ENCODE measurements around the gene RHOD.

The RHOD gene

GRCh38 chr11:67016550-67016949 is 40.1 kb upstream of the RHOD start:
- DNase-seq (ENCODE audit: low spot score), result no peak

GRCh38 chr11:67020949-67021348 is 35.7 kb upstream of the RHOD start:
- no peak for DNase-seq (ENCODE audit: low spot score)
- Histone ChIP-seq H3K27ac (no peak overlapping the region), H3K4me3 (no peak overlapping the region)
- TF ChIP-seq CTCF (IDR thresholded peaks at IDR 0.05), result no peak

More at GRCh38 chr11:67016550-67016949, 40.1 kb upstream of the RHOD start:
- Histone ChIP-seq H3K27ac (no peak overlapping the region), H3K4me3 (no peak overlapping the region)
- no peak for TF ChIP-seq CTCF (IDR thresholded peaks at IDR 0.05)

DNA sequence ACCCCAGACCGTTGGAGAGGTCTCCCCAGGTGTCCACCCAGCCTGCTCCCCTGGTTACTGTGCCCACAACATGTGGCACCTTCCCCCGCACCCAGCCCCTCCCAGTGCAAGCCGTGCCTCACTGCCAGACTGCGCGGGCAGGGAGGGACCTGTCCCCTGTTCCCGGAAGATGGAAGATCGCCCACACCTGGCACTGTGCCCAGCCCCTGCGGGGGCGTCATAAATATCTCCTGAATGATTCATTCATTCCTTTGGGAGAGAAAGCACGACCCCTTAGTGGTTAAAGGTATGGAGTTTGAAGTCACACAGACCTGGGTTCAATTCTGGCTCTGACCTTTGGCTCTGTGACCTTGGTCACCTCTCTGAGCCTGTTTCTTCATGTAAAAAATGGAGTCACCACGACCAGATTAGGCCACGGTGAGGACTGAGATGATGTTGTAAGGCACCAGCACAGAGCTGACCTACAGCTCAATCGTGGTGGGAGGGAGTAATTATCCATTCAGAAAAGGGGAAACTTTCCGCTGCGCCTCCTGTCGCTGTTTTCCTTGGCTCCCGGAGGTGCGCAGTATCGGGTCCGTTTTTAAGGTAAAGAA is 34.2 kb upstream of the RHOD start:
- peak overlapping the region in 1 of 2 donors; percentile 71 for H3K27ac ChIP-seq
- H3K4me3 ChIP-seq, result peak overlapping the region; percentile 78
- DNase-seq (ENCODE audit: low spot score), result no peak
- TF ChIP-seq CTCF (IDR thresholded peaks at IDR 0.05), result no peak

GRCh38 chr11:67022961-67023956 is 33.4 kb upstream of the RHOD start, which contains the start of gene SYT12:
SYT12 (plus strand) TSS chr11:67023134; CDS start chr11:67030145, 7,011 bp downstream.
- H3K27ac ChIP-seq, result peak within 1 kb of the TSS in 1 of 2 donors; percentile 71
- DNase-seq (ENCODE audit: low spot score), result no peak
- no peak for TF ChIP-seq CTCF (IDR thresholded peaks at IDR 0.05)
- peak within 1 kb of the TSS; percentile 78 for H3K4me3 ChIP-seq

DNA sequence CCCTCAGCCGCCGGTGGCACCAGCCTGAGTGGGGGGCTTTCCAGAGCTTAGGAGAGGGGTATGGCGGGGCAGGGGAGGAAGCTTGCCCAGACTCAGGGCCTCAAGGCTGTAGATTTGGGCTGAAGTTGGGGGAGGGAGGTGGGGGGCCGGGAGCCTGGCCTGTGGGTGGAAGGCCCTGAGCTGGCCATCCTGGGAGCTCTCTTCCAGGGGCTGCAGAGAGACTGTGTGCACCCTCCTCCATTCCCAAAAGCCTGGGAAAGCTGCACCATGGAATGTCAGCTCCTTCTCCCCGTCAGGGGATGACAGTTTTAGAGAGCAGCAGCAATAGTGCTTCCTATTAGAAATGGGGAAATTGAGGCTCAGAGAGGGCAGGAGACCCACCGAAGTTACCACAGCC is 32.7 kb upstream of the RHOD start:
- peak overlapping the region; percentile 78 for H3K4me3 ChIP-seq
- no peak for TF ChIP-seq CTCF (IDR thresholded peaks at IDR 0.05)
- H3K27ac ChIP-seq, result peak overlapping the region in 1 of 2 donors; percentile 71
- DNase-seq (ENCODE audit: low spot score), result no peak

DNA sequence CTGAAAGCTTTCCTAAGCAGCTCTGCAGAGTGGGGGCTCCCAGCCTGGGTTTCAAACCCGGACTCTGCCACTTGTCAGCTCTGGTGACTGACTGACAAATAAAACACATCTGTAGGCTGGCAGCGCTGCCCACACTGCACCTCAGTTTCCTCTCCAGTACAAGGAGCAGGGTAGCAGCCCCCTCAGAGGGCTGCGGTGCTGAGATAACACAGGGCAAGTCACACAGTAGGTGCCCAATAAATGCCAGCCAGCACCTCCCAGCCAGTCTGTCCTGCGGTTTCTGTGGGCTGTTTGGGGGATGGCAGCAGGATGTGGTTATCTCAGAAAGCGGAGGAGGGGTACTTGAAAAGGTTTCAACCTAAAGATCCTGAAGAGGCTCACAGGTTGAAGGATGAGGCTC is 32.2 kb upstream of the RHOD start:
- H3K4me3 ChIP-seq, result peak overlapping the region; percentile 78
- no peak for TF ChIP-seq CTCF (IDR thresholded peaks at IDR 0.05)
- peak overlapping the region in 1 of 2 donors; percentile 71 for H3K27ac ChIP-seq
- no peak for DNase-seq (ENCODE audit: low spot score)

Data from coronary artery (tissue), 2 donors.